ENCODE results near the gene SORD. TPM values are rescaled to one million over a fixed set of nuclear protein-coding genes. Genes with fewer than 3 reads are reported as not detected.

Gene SORD
- total RNA-seq, 1 donor from 2014 or later: 20.4 TPM

GRCh38 chr15:45111390-45112142 is 88.6 kb downstream of the SORD start:
- H3K36me3 ChIP-seq: no peaks in the 10 kb centered on the region
- H3K27me3 ChIP-seq: peaks cover 12% of the 10 kb centered on the region
- peaks cover 31% of the 10 kb centered on the region for H3K4me1 ChIP-seq
- H3K4me3 ChIP-seq: peak overlapping the region in 1 of 2 donors; percentile 23
- H3K9me3 ChIP-seq: no peaks in the 10 kb centered on the region
- TF ChIP-seq POLR2AphosphoS5 (IDR thresholded peaks at IDR 0.05; ENCODE audit: insufficient read depth in 1 of 2, low read depth in 1 of 2) (no peak), POLR2A (IDR thresholded peaks at IDR 0.05) (no peak)
- TF ChIP-seq, protein P1, sequence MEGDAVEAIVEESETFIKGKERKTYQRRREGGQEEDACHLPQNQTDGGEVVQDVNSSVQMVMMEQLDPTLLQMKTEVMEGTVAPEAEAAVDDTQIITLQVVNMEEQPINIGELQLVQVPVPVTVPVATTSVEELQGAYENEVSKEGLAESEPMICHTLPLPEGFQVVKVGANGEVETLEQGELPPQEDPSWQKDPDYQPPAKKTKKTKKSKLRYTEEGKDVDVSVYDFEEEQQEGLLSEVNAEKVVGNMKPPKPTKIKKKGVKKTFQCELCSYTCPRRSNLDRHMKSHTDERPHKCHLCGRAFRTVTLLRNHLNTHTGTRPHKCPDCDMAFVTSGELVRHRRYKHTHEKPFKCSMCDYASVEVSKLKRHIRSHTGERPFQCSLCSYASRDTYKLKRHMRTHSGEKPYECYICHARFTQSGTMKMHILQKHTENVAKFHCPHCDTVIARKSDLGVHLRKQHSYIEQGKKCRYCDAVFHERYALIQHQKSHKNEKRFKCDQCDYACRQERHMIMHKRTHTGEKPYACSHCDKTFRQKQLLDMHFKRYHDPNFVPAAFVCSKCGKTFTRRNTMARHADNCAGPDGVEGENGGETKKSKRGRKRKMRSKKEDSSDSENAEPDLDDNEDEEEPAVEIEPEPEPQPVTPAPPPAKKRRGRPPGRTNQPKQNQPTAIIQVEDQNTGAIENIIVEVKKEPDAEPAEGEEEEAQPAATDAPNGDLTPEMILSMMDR (IDR thresholded peaks at IDR 0.05): no peak
- H3K27ac ChIP-seq: no peak overlapping the region
- DNase-seq (ENCODE audit: extremely low spot score in 2 of 2): no peak
- intact Hi-C loops (cut with DNase I): no loop called here

- H3K27ac ChIP-seq: no peak overlapping the region
- intact Hi-C loops (cut with DNase I): no loop called here
- no peaks in the 10 kb centered on the region for H3K9me3 ChIP-seq
- peaks cover 12% of the 10 kb centered on the region for H3K27me3 ChIP-seq
- peaks cover 37% of the 10 kb centered on the region for H3K4me1 ChIP-seq
- H3K4me3 ChIP-seq: peak overlapping the region; percentile 10 to 23
- no peak for DNase-seq (ENCODE audit: extremely low spot score in 2 of 2)
- H3K36me3 ChIP-seq: no peaks in the 10 kb centered on the region
- TF ChIP-seq POLR2A (IDR thresholded peaks at IDR 0.05): no peak
- TF ChIP-seq, protein P1 (IDR thresholded peaks at IDR 0.05): no peak
- TF ChIP-seq POLR2AphosphoS5 (IDR thresholded peaks at IDR 0.05; ENCODE audit: insufficient read depth in 1 of 2, low read depth in 1 of 2): no peak
Observed at GRCh38 chr15:45112143-45112590, 89.2 kb downstream of the SORD start.

- Histone ChIP-seq H3K36me3 (no peaks in the 10 kb centered on the region), H3K27me3 (peaks cover 12% of the 10 kb centered on the region), H3K4me3 (peak overlapping the region; percentile 10 to 23), H3K4me1 (peaks cover 44% of the 10 kb centered on the region), H3K9me3 (no peaks in the 10 kb centered on the region), H3K27ac (no peak overlapping the region)
- intact Hi-C loops (cut with DNase I): no loop called here
- no peak for DNase-seq (ENCODE audit: extremely low spot score in 2 of 2)
- TF ChIP-seq POLR2A (IDR thresholded peaks at IDR 0.05) (no peak), POLR2AphosphoS5 (IDR thresholded peaks at IDR 0.05; ENCODE audit: insufficient read depth in 1 of 2, low read depth in 1 of 2) (no peak)
Observed at GRCh38 chr15:45112591-45113379, 89.8 kb downstream of the SORD start.

- TF ChIP-seq, protein P1 (IDR thresholded peaks at IDR 0.05): no peak
- TF ChIP-seq POLR2A (IDR thresholded peaks at IDR 0.05) (no peak), POLR2AphosphoS5 (IDR thresholded peaks at IDR 0.05; ENCODE audit: insufficient read depth in 1 of 2, low read depth in 1 of 2) (no peak)
- intact Hi-C loops (cut with DNase I): no loop called here
- Histone ChIP-seq H3K36me3 (no peaks in the 10 kb centered on the region), H3K4me1 (peaks cover 46% of the 10 kb centered on the region), H3K9me3 (no peaks in the 10 kb centered on the region), H3K4me3 (peak overlapping the region in 1 of 2 donors; percentile 23), H3K27me3 (peaks cover 12% of the 10 kb centered on the region), H3K27ac (no peak overlapping the region)
- DNase-seq (ENCODE audit: extremely low spot score in 2 of 2): no peak
Observed at GRCh38 chr15:45113380-45113990, 90.5 kb downstream of the SORD start.

- Histone ChIP-seq H3K27me3 (peaks cover 12% of the 10 kb centered on the region), H3K4me3 (peak within 1 kb of the TSS; percentile 10 to 23), H3K4me1 (peaks cover 46% of the 10 kb centered on the region), H3K9me3 (no peaks in the 10 kb centered on the region), H3K36me3 (no peaks in the 10 kb centered on the region), H3K27ac (no peak within 1 kb of the TSS)
- TF ChIP-seq POLR2AphosphoS5 (IDR thresholded peaks at IDR 0.05; ENCODE audit: insufficient read depth in 1 of 2, low read depth in 1 of 2): no peak
- TF ChIP-seq, protein P1 (IDR thresholded peaks at IDR 0.05): no peak
- no peak for TF ChIP-seq POLR2A (IDR thresholded peaks at IDR 0.05)
- no peak for DNase-seq (ENCODE audit: extremely low spot score in 2 of 2)
- intact Hi-C loops (cut with DNase I): no loop called here
Observed at GRCh38 chr15:45114076-45114750, 91.2 kb downstream of the SORD start, which contains the start of the genes DUOX2 and DUOXA2. Gene DUOX2, minus strand, starts transcription at chr15:45114172. Its CDS starts 761 bp downstream, at chr15:45113411. Gene DUOXA2, plus strand, starts transcription at chr15:45114326. Its CDS starts 280 bp downstream, at chr15:45114606.

All from vagina (tissue), 2 donors.